Left lung (tissue), 10 donors: ENCODE measurements around the gene FRMD4A. TPM values are rescaled to one million over a fixed set of nuclear protein-coding genes. Genes with fewer than 3 reads are reported as not detected.
"Not testable (repeated sequence)": the region's sequence is repeated elsewhere in the genome, so short reads cannot be mapped to it uniquely, and the experiment has no call there.

Experiments used
- ATAC-seq: fragments of 200-7000 bp; cut with Tn5 transposase; one replicate; pipeline ENCODE4 v1.9.1; 2020; ENCODE audit warnings: moderate library complexity
- DNase-seq, 4 donors: peaks; one replicate each; pipeline ENCODE4 v3.0.0-alpha.2; 2013 to 2020
- H3K27ac ChIP-seq, 2 donors: fragments of 200-600 bp; sonication (generic) in 1 of 2; one replicate each; pipeline versions ENCODE4 v1.5.0 to v1.8.0; 2020 to 2021
- H3K27me3 ChIP-seq, 2 donors: fragments of 200-600 bp; sonication (generic) in 1 of 2; one replicate each; pipeline versions ENCODE4 v1.5.0 to v1.8.0; 2020 to 2021
- H3K36me3 ChIP-seq, 2 donors: fragments of 200-600 bp; sonication (generic) in 1 of 2; one replicate each; pipeline versions ENCODE4 v1.5.0 to v1.8.0; 2020 to 2021
- H3K4me1 ChIP-seq, 2 donors: fragments of 200-600 bp; one replicate each; pipeline ENCODE4 v1.8.0; 2021
- H3K4me3 ChIP-seq, 2 donors: fragments of 200-600 bp; sonication (generic) in 1 of 2; one replicate each; pipeline versions ENCODE4 v1.5.0 to v1.8.0; 2020 to 2021; ENCODE audit warnings: mild to moderate bottlenecking in 1 of 2
- H3K9me3 ChIP-seq, 2 donors: fragments of 200-600 bp; sonication (generic) in 1 of 2; one replicate each; pipeline versions ENCODE4 v1.5.0 to v1.8.0; 2020 to 2021
- CTCF ChIP-seq, 2 donors: fragments of 200-600 bp; sonication (generic) in 1 of 2; IDR thresholded peaks; one replicate each; pipeline versions ENCODE4 v1.5.0 to v1.8.0; 2021; ENCODE audit warnings: antibody characterized with exemption in 2 of 2
- intact Hi-C, 2 donors: fragments of 100-400 bp; cut with DNase I; formaldehyde crosslinking; loops; one replicate each; pipeline versions ENCODE4 v1.11.2 to v1.14.2; 2022
- polyA plus RNA-seq, 6 donors: library from polyadenylated mRNA; unstranded; fragments of 120-200 nt; gene quantifications; one replicate each; pipeline ENCODE4 v1.2.1, GENCODE V29; 2013; ENCODE audit not compliant: insufficient read length in 6 of 6
- total RNA-seq, 2 donors: library from RNA; stranded (reverse); fragmentation: NEBNext Ultra II Directional; extraction: Animal tissue kit (Norgen Biotek cat#: 25700); gene quantifications; one replicate each; pipeline ENCODE4 v1.2.1, GENCODE V29; 2021
- donor health status: DM: no; HTN: yes; CAD: no.
- donor health status: DM: no; HTN: no; CAD: no.

FRMD4A gene
- total and polyA plus RNA-seq, 8 donors, result 33.9 to 62.8 (median 57.0) TPM

DNA sequence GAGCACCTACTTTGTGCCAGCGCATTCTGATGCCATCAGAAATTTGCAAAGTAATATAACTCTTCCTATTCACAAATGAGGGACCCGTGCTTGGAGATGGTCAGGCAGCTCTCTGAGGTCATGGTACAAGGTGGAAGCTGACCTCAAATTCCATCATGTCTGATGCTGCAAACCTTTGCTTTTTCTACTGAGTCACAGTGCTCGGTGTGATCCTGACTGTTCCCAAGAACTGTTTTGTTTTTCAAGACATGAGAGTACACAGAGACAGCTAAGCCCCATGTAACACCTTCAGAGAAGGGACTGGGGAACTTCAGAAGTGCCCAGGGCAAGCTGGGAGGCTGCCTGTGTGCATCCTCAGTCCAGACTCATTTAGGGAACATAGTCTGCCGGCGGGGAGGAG, 111.3 kb downstream of the FRMD4A start:
- H3K36me3 ChIP-seq, result no peaks in the 10 kb centered on the region
- no peaks in the 10 kb centered on the region for H3K9me3 ChIP-seq
- H3K27ac ChIP-seq, result no peak overlapping the region
- no peak overlapping the region for H3K4me3 ChIP-seq
- ATAC-seq, result no peak
- DNase-seq, result no peak
- no peak for TF ChIP-seq CTCF (IDR thresholded peaks at IDR 0.05)
- H3K4me1 ChIP-seq, result no peaks in the 10 kb centered on the region
- intact Hi-C loops, result no loop called here
- H3K27me3 ChIP-seq, result no peaks in the 10 kb centered on the region

GRCh38 chr10:14215641-14216040, 115.1 kb downstream of the FRMD4A start:
- no peak for TF ChIP-seq CTCF (IDR thresholded peaks at IDR 0.05)
- no peak for ATAC-seq
- no peak for DNase-seq

DNA sequence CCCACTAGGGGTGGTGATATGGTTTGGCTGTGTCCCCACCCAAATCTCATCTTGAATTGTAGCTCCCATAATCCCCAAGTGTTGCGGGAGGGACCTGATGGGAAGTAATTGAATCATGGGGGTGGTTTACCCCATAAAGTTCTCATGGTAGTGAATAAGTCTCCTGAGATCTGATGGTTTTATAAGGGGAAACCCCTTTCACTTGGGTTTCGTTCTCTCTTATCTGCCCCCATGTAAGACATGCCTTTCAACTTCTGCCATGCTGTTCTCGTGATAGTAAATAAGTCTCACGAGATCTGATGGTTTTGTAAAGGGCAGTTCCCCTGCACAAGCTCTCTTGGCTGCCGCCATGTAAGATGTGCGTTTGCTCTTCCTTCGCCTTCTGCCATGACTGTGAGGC, 117.0 kb downstream of the FRMD4A start:
- intact Hi-C loops, H3K27me3 ChIP-seq: not testable (repeated sequence)

More at GRCh38 chr10:14215641-14216040, 115.1 kb downstream of the FRMD4A start:
- Histone ChIP-seq H3K36me3 (no peaks in the 10 kb centered on the region), H3K4me3 (no peak overlapping the region), H3K27me3 (peaks cover 0 to 9% of the 10 kb centered on the region in 2 donors), H3K9me3 (no peaks in the 10 kb centered on the region), H3K4me1 (no peaks in the 10 kb centered on the region), H3K27ac (no peak overlapping the region)
- intact Hi-C loops, result no loop called here

DNA sequence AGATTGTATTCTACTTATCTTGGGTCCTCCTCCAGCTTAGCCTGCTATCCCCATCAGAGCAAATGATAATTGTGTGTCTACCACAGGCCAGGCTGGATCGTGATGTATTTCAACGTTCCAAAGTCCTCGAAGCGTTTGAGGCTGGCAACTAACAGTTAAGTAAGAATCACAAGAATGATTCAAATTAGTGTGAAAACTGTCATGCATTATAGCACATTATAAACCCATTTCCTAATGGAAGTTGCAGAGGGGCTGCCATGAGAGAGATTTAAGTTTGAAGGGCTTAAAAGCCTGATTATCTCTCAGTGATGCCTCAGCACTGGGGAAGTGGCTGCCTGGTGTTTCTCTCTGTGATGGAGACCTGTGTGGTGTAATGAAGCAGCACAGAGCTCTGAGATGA, 119.1 kb downstream of the FRMD4A start:
- ATAC-seq (no peak), DNase-seq (no peak)
- Histone ChIP-seq H3K27me3 (peaks cover 0 to 9% of the 10 kb centered on the region in 2 donors), H3K9me3 (no peaks in the 10 kb centered on the region), H3K27ac (no peak overlapping the region), H3K36me3 (no peaks in the 10 kb centered on the region), H3K4me3 (no peak overlapping the region), H3K4me1 (no peaks in the 10 kb centered on the region)
- intact Hi-C loops, result no loop called here
- TF ChIP-seq CTCF (IDR thresholded peaks at IDR 0.05), result no peak

More for the DNA sequence above, 117.0 kb downstream of the FRMD4A start:
- not testable (repeated sequence) for H3K36me3 ChIP-seq, H3K27ac ChIP-seq, H3K4me1 ChIP-seq, H3K4me3 ChIP-seq, ATAC-seq, H3K9me3 ChIP-seq, DNase-seq

GRCh38 chr10:14208231-14208630, 122.5 kb downstream of the FRMD4A start:
- H3K4me3 ChIP-seq, result no peak overlapping the region
- H3K36me3 ChIP-seq, result no peaks in the 10 kb centered on the region
- no peak for TF ChIP-seq CTCF (IDR thresholded peaks at IDR 0.05)
- no peaks in the 10 kb centered on the region for H3K4me1 ChIP-seq
- H3K9me3 ChIP-seq, result no peaks in the 10 kb centered on the region
- H3K27me3 ChIP-seq, result peaks cover 0 to 9% of the 10 kb centered on the region in 2 donors
- ATAC-seq (no peak), DNase-seq (no peak)
- intact Hi-C loops, result no loop called here
- H3K27ac ChIP-seq, result no peak overlapping the region

DNA sequence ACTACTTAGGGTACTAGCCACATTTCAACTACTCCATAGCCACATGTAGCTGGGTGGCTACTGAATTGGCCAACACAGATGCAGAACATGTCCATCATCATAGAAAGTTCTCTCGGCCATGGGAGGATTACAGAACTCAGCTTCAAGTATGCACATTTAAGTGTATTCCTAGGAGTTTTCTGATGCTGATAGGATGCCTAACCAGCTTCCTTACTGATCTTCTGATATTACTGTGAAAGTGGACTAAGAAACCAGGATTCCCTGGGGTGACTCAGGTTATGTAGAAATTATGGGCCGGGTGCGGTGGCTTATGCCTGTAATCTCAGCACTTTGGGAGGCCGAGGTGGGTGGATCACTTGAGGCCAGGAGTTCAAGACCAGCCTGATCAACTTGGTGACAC, 125.5 kb downstream of the FRMD4A start:
- Histone ChIP-seq H3K27me3 (peaks cover 0 to 22% of the 10 kb centered on the region in 2 donors), H3K27ac (no peak overlapping the region), H3K4me3 (no peak overlapping the region), H3K36me3 (no peaks in the 10 kb centered on the region), H3K4me1 (no peaks in the 10 kb centered on the region), H3K9me3 (no peaks in the 10 kb centered on the region)
- TF ChIP-seq CTCF (IDR thresholded peaks at IDR 0.05), result no peak
- intact Hi-C loops, result no loop called here
- DNase-seq (no peak), ATAC-seq (no peak)
